ENCODE measurements around the gene RPTOR. TPM values are rescaled to one million over a fixed set of nuclear protein-coding genes. Genes with fewer than 3 reads are reported as not detected.

The RPTOR gene
- total RNA-seq, 1 experiment from 2014 or later: 58.0 TPM

DNA sequence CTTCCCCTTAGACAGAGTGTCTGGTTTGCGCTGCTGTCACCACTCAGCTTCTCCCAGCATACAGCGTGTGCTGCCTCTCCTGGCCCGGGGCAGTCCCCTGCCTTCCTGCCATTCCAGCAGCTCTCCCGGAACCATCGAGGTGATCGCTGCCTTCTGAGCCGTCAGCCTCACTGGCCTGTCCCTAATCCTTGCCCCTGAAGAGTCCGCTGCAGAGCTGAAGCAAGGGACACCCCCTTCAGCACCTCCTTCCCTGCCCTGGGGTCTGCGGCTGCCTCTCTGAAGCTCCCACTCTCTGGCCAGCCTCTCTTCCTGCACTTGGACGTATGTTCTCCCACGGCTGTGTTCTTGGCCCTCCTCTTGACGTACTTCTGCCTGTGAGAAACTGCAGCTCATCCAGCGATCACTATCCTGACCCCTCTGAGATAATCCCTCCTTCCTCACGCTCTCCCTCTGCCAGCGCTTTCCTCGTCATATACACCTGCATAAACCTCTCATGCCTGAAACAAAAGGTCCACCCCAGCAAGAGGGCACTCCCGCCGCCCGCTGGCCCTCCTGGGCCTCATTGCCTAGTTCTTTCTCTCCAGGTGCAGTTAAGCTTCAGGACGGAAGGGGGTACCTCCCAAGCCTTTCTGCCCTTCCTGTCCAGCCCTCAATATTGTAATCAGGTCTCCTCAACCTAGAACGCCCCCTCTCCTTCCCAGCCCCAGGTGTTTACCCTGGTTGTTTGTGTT lies 226.4 kb downstream of the RPTOR start (continued):
- TF ChIP-seq CTCF (IDR thresholded peaks at IDR 0.05): no peak

- ATAC-seq (no peak), DNase-seq (ENCODE audit: low read depth, low spot score) (no peak)
- no peak overlapping the region for H3K27ac ChIP-seq (ENCODE audit: low read length)
- intact Hi-C loops (cut with micrococcal nuclease; ENCODE audit: unreplicated experiment) (no loop called here), in situ Hi-C loops (cut with HindIII; ENCODE audit: low pct_unique_long_range_greater_than_20kb, low sequenced_read_pairs) (no loop called here)
- no peaks in the 10 kb centered on the region for H3K9me3 ChIP-seq (ENCODE audit: control insufficient read depth, insufficient read depth, low read depth, low read length)
- no peaks in the 10 kb centered on the region for H3K4me1 ChIP-seq (ENCODE audit: control insufficient read depth, insufficient read depth, low read length)
- no peaks in the 10 kb centered on the region for H3K36me3 ChIP-seq (ENCODE audit: control insufficient read depth, insufficient read depth, low read length)
- no TSS peak for BruUV-seq (replicated peaks)
- TF ChIP-seq, protein P1, sequence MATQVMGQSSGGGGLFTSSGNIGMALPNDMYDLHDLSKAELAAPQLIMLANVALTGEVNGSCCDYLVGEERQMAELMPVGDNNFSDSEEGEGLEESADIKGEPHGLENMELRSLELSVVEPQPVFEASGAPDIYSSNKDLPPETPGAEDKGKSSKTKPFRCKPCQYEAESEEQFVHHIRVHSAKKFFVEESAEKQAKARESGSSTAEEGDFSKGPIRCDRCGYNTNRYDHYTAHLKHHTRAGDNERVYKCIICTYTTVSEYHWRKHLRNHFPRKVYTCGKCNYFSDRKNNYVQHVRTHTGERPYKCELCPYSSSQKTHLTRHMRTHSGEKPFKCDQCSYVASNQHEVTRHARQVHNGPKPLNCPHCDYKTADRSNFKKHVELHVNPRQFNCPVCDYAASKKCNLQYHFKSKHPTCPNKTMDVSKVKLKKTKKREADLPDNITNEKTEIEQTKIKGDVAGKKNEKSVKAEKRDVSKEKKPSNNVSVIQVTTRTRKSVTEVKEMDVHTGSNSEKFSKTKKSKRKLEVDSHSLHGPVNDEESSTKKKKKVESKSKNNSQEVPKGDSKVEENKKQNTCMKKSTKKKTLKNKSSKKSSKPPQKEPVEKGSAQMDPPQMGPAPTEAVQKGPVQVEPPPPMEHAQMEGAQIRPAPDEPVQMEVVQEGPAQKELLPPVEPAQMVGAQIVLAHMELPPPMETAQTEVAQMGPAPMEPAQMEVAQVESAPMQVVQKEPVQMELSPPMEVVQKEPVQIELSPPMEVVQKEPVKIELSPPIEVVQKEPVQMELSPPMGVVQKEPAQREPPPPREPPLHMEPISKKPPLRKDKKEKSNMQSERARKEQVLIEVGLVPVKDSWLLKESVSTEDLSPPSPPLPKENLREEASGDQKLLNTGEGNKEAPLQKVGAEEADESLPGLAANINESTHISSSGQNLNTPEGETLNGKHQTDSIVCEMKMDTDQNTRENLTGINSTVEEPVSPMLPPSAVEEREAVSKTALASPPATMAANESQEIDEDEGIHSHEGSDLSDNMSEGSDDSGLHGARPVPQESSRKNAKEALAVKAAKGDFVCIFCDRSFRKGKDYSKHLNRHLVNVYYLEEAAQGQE (IDR thresholded peaks at IDR 0.05; ENCODE audit: insufficient read depth in 1 of 2, low read depth in 2 of 2, low read length in 1 of 2): no peak
- TF ChIP-seq TCF7L2 (IDR thresholded peaks at IDR 0.05; ENCODE audit: low read depth, low read length) (no peak), SIN3A (IDR thresholded peaks at IDR 0.05; ENCODE audit: borderline replicate concordance, insufficient read depth, low read depth, low read length) (no peak), CTCF (IDR thresholded peaks at IDR 0.05) (no peak), POLR2AphosphoS5 (IDR thresholded peaks at IDR 0.05; ENCODE audit: low read depth, low read length) (no peak)
- ChIA-PET POLR2A (no interaction called here), CTCF (no interaction called here)
- H3K27me3 ChIP-seq (ENCODE audit: control insufficient read depth, insufficient read depth, low read length): no peaks in the 10 kb centered on the region
- H3K4me3 ChIP-seq (ENCODE audit: low read depth in 2 of 2, low read length in 2 of 2): no peak overlapping the region
Measured at GRCh38 chr17:80771612-80772005, 227.0 kb downstream of the RPTOR start.

GRCh38 chr17:80772906-80773242 lies 228.2 kb downstream of the RPTOR start:
- DNase-seq (ENCODE audit: low read depth, low spot score): no peak
- H3K27ac ChIP-seq (ENCODE audit: low read length): no peak overlapping the region
- ChIA-PET CTCF (no interaction called here), POLR2A (no interaction called here)
- TF ChIP-seq TCF7L2 (IDR thresholded peaks at IDR 0.05; ENCODE audit: low read depth, low read length) (no peak), POLR2AphosphoS5 (IDR thresholded peaks at IDR 0.05; ENCODE audit: low read depth, low read length) (no peak), SIN3A (IDR thresholded peaks at IDR 0.05; ENCODE audit: borderline replicate concordance, insufficient read depth, low read depth, low read length) (no peak), CTCF (IDR thresholded peaks at IDR 0.05) (no peak)
- TF ChIP-seq, protein P1 (IDR thresholded peaks at IDR 0.05; ENCODE audit: insufficient read depth in 1 of 2, low read depth in 2 of 2, low read length in 1 of 2): no peak
- H3K4me3 ChIP-seq (ENCODE audit: low read depth in 2 of 2, low read length in 2 of 2): no peak overlapping the region
- intact Hi-C loops (cut with micrococcal nuclease; ENCODE audit: unreplicated experiment) (no loop called here), in situ Hi-C loops (cut with HindIII; ENCODE audit: low pct_unique_long_range_greater_than_20kb, low sequenced_read_pairs) (no loop called here)
- no TSS peak for BruUV-seq (replicated peaks)
- no peaks in the 10 kb centered on the region for H3K4me1 ChIP-seq (ENCODE audit: control insufficient read depth, insufficient read depth, low read length)
- H3K36me3 ChIP-seq (ENCODE audit: control insufficient read depth, insufficient read depth, low read length): no peaks in the 10 kb centered on the region
- H3K27me3 ChIP-seq (ENCODE audit: control insufficient read depth, insufficient read depth, low read length): no peaks in the 10 kb centered on the region
- ATAC-seq: no peak
- no peaks in the 10 kb centered on the region for H3K9me3 ChIP-seq (ENCODE audit: control insufficient read depth, insufficient read depth, low read depth, low read length)
